T-cell (primary cell): ENCODE data around the gene ERC2. TPM values are rescaled to one million over a fixed set of nuclear protein-coding genes. Genes with fewer than 3 reads are reported as not detected.

Source experiments
- ATAC-seq, 4 experiments: fragments of 200-7000 bp in 3 of 4; fragments of 150-1000 bp in 1 of 4; cut with Tn5 transposase; replicated peaks in 1 of 4; 1 replicate in 3 of 4; 2 replicates in 1 of 4; pipeline ENCODE4 v1.10.0; 2021; ENCODE audit warnings: moderate library complexity in 3 of 4, mild to moderate bottlenecking in 2 of 4, moderate number of reproducible peaks in 1 of 4
- CTCF ChIA-PET, 2 donors: fragments of 300-600 bp; sonication (Branson Sonifier 250); formaldehyde crosslinking; loops; one replicate each; lab custom pipeline; 2022; ENCODE audit warnings: antibody characterized with exemption in 2 of 2; lab: Charles Lee
- POLR2A ChIA-PET, 2 donors: fragments of 300-600 bp; sonication (Branson Sonifier 250); formaldehyde crosslinking; loops; one replicate each; lab custom pipeline; 2022; ENCODE audit warnings: antibody characterized with exemption in 2 of 2; lab: Charles Lee
- DNase-seq, 35 experiments: peaks; one replicate each; pipeline versions ENCODE4 v3.0.0 to v3.0.0-alpha.2; 2013 to 2023
- H3K27ac ChIP-seq: one replicate; pipeline ENCODE4 v1.5.1; 2013; ENCODE audit warnings: low read length
- H3K27me3 ChIP-seq, 2 experiments: replicated peaks in 1 of 2; 1 replicate in 1 of 2; 2 replicates in 1 of 2; pipeline versions ENCODE4 v1.6.1 to v1.7.0; 2013; ENCODE audit warnings: low read length in 1 of 2, mixed read lengths in 1 of 2; ENCODE audit not compliant: control insufficient read depth in 2 of 2, insufficient read depth in 2 of 2; ENCODE audit errors: extremely low read depth in 1 of 2
- H3K36me3 ChIP-seq, 2 donors: 1 replicate in 1 of 2; 2 replicates in 1 of 2; pipeline versions ENCODE4 v1.6.1 to v1.7.0; 2013; ENCODE audit warnings: low read length in 1 of 2; ENCODE audit not compliant: control insufficient read depth in 2 of 2, insufficient read depth in 1 of 2; ENCODE audit errors: extremely low read depth in 1 of 2
- H3K4me1 ChIP-seq, 2 experiments: 1 replicate in 1 of 2; 2 replicates in 1 of 2; pipeline versions ENCODE4 v1.6.1 to v1.7.0; 2013; ENCODE audit warnings: low read length in 2 of 2, mixed read lengths in 1 of 2; ENCODE audit not compliant: insufficient read depth in 2 of 2, control insufficient read depth in 1 of 2; ENCODE audit errors: extremely low read depth in 1 of 2
- H3K4me3 ChIP-seq, 2 donors: 1 replicate in 1 of 2; 2 replicates in 1 of 2; pipeline versions ENCODE4 v1.5.1 to v1.7.0; 2013; ENCODE audit warnings: mild to moderate bottlenecking in 2 of 2, low read length in 1 of 2, moderate library complexity in 1 of 2; ENCODE audit not compliant: control insufficient read depth in 1 of 2; ENCODE audit errors: extremely low read depth in 1 of 2
- H3K9me3 ChIP-seq: 2 replicates; pipeline ENCODE4 v1.7.0; 2013
- H3K27ac Mint-ChIP-seq, 2 donors: one replicate each; pipeline ENCODE4 v1.8.0; 2020 to 2021; ENCODE audit warnings: mild to moderate bottlenecking in 2 of 2, mixed read lengths in 2 of 2
- H3K27me3 Mint-ChIP-seq, 2 donors: one replicate each; pipeline ENCODE4 v1.8.0; 2021 to 2022; ENCODE audit warnings: mixed read lengths in 2 of 2
- H3K36me3 Mint-ChIP-seq: one replicate; pipeline ENCODE4 v1.8.0; 2021; ENCODE audit warnings: mixed read lengths
- H3K4me1 Mint-ChIP-seq, 3 donors: one replicate each; pipeline ENCODE4 v1.8.0; 2020 to 2022; ENCODE audit warnings: mixed read lengths in 3 of 3, mild to moderate bottlenecking in 1 of 3
- H3K4me3 Mint-ChIP-seq, 3 donors: one replicate each; pipeline ENCODE4 v1.8.0; 2020 to 2022; ENCODE audit warnings: mild to moderate bottlenecking in 3 of 3, mixed read lengths in 3 of 3, moderate library complexity in 3 of 3
- H3K9me3 Mint-ChIP-seq, 3 donors: one replicate each; pipeline ENCODE4 v1.8.0; 2020 to 2022; ENCODE audit warnings: mixed read lengths in 3 of 3
- WGBS: methylation state at CpG from one replicate; pipeline ENCODE4 v1.1.5; 2013; ENCODE audit warnings: missing lambda C conversion rate; ENCODE audit not compliant: insufficient coverage; 5-methylcytosine and 5-hydroxymethylcytosine counted together
- total RNA-seq, 35 experiments: library from RNA in 6 of 35; stranded (reverse) in 6 of 35; fragments of 120-200 nt in 1 of 35; gene quantifications; one replicate each; pipeline versions ENCODE4 v1.2.1 to v1.2.4 and lab custom pipeline; 2013 to 2026

ERC2 gene
- total RNA-seq, 5 donors from 2014 or later (not counting 1 experiment from before 2014, with no cell fraction given) = not detected

GRCh38 chr3:55584030-55584429 lies 884.2 kb downstream of the ERC2 start:
- no peaks in the 10 kb centered on the region for H3K9me3 Mint-ChIP-seq
- no peaks in the 10 kb centered on the region for H3K4me1 Mint-ChIP-seq
- WGBS = 82% methylated on average over 3 of the region's 3 CpGs

GRCh38 chr3:55583475-55583874 lies 884.8 kb downstream of the ERC2 start:
- Histone ChIP-seq H3K27ac (no peak overlapping the region), H3K27me3 (no peaks in the 10 kb centered on the region), H3K4me1 (no peaks in the 10 kb centered on the region), H3K9me3 (no peaks in the 10 kb centered on the region), H3K36me3 (no peaks in the 10 kb centered on the region), H3K4me3 (no peak overlapping the region)
- Mint-ChIP-seq H3K4me1 (no peaks in the 10 kb centered on the region), H3K27me3 (no peaks in the 10 kb centered on the region), H3K9me3 (no peaks in the 10 kb centered on the region), H3K27ac (no peak overlapping the region), H3K36me3 (no peaks in the 10 kb centered on the region), H3K4me3 (no peak overlapping the region)
- WGBS = no CpG with 5 or more reads among the region's 3 CpGs
- no peak for DNase-seq
- ATAC-seq = no peak
- ChIA-PET CTCF (no interaction called here), POLR2A (interaction anchor here in 1 of 2 donors (0.8 kb wide), 1 partner anchor 956 kb away, joined by 3 read pairs; no protein-coding TSS in a partner anchor)

More at GRCh38 chr3:55584030-55584429, 884.2 kb downstream of the ERC2 start:
- Mint-ChIP-seq H3K4me3 (no peak overlapping the region), H3K27ac (no peak overlapping the region), H3K36me3 (no peaks in the 10 kb centered on the region), H3K27me3 (no peaks in the 10 kb centered on the region)
- Histone ChIP-seq H3K4me1 (no peaks in the 10 kb centered on the region), H3K27ac (no peak overlapping the region), H3K36me3 (no peaks in the 10 kb centered on the region), H3K9me3 (no peaks in the 10 kb centered on the region), H3K27me3 (no peaks in the 10 kb centered on the region), H3K4me3 (no peak overlapping the region)
- CTCF ChIA-PET = no interaction called here
- ATAC-seq (no peak), DNase-seq (no peak)
- POLR2A ChIA-PET = interaction anchor here in 1 of 2 donors (0.8 kb wide), 1 partner anchor 956 kb away, joined by 3 read pairs; no protein-coding TSS in a partner anchor

GRCh38 chr3:55579496-55579895 lies 888.8 kb downstream of the ERC2 start:
- no peaks in the 10 kb centered on the region for H3K27me3 ChIP-seq
- H3K4me1 ChIP-seq = no peaks in the 10 kb centered on the region
- Mint-ChIP-seq H3K4me3 (no peak overlapping the region), H3K36me3 (no peaks in the 10 kb centered on the region), H3K9me3 (no peaks in the 10 kb centered on the region), H3K27me3 (no peaks in the 10 kb centered on the region), H3K27ac (no peak overlapping the region), H3K4me1 (no peaks in the 10 kb centered on the region)
- DNase-seq = no peak
- H3K36me3 ChIP-seq = no peaks in the 10 kb centered on the region
- no peak for ATAC-seq
- no peak overlapping the region for H3K4me3 ChIP-seq
- no peak overlapping the region for H3K27ac ChIP-seq
- ChIA-PET POLR2A (interaction anchor here in 1 of 2 donors (0.5 kb wide), 1 partner anchor 244 kb away, joined by 3 read pairs; no protein-coding TSS in a partner anchor), CTCF (interaction anchor here in 1 of 2 donors (0.6 kb wide), 1 partner anchor 500 kb away, joined by 4 read pairs; no protein-coding TSS in a partner anchor)
- no peaks in the 10 kb centered on the region for H3K9me3 ChIP-seq
- 73% methylated on average over 8 of the region's 8 CpGs for WGBS

- ATAC-seq (no peak), DNase-seq (no peak)
- Histone ChIP-seq H3K36me3 (no peaks in the 10 kb centered on the region), H3K4me1 (no peaks in the 10 kb centered on the region), H3K27ac (no peak overlapping the region), H3K4me3 (no peak overlapping the region), H3K27me3 (no peaks in the 10 kb centered on the region), H3K9me3 (no peaks in the 10 kb centered on the region)
- no peak overlapping the region for H3K27ac Mint-ChIP-seq
- ChIA-PET CTCF (no interaction called here), POLR2A (no interaction called here)
- no peaks in the 10 kb centered on the region for H3K4me1 Mint-ChIP-seq
- H3K9me3 Mint-ChIP-seq = no peaks in the 10 kb centered on the region
- no peaks in the 10 kb centered on the region for H3K27me3 Mint-ChIP-seq
- 85% methylated on average over 15 of the region's 17 CpGs for WGBS
- H3K36me3 Mint-ChIP-seq = no peaks in the 10 kb centered on the region
- no peak overlapping the region for H3K4me3 Mint-ChIP-seq
Measured at GRCh38 chr3:55576621-55577388, 891.5 kb downstream of the ERC2 start.

DNA sequence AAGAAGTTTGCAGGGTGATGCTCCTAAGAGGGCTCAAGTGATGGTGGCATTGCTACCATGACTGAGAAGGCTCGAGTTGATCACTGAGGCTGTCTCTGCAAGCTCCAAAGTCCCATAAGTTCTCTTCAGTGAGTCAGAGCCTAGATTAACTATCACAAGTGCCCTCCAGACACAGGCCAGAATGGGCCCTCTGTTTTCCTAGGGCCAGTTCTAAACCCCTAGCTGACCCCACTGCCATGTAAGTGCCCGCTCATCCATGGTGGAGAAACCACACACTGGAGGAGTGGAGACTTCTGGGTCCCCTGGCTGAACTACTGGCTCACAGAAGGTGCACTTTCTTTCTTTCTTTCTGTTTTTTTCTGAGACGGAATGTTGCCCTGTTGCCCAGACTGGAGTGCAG lies 893.6 kb downstream of the ERC2 start:
- H3K9me3 Mint-ChIP-seq = no peaks in the 10 kb centered on the region
- CTCF ChIA-PET = no interaction called here
- H3K36me3 ChIP-seq = no peaks in the 10 kb centered on the region
- no peaks in the 10 kb centered on the region for H3K9me3 ChIP-seq
- H3K4me1 Mint-ChIP-seq = no peaks in the 10 kb centered on the region
- no peak overlapping the region for H3K4me3 ChIP-seq
- H3K4me3 Mint-ChIP-seq = no peak overlapping the region
- POLR2A ChIA-PET = no interaction called here
- H3K27me3 ChIP-seq = no peaks in the 10 kb centered on the region
- no peak for DNase-seq
- no peaks in the 10 kb centered on the region for H3K4me1 ChIP-seq
- no peak overlapping the region for H3K27ac ChIP-seq
- 67% methylated on average over 2 of the region's 3 CpGs for WGBS
- H3K27me3 Mint-ChIP-seq = no peaks in the 10 kb centered on the region
- no peak overlapping the region for H3K27ac Mint-ChIP-seq
- ATAC-seq = no peak
- no peaks in the 10 kb centered on the region for H3K36me3 Mint-ChIP-seq

DNA sequence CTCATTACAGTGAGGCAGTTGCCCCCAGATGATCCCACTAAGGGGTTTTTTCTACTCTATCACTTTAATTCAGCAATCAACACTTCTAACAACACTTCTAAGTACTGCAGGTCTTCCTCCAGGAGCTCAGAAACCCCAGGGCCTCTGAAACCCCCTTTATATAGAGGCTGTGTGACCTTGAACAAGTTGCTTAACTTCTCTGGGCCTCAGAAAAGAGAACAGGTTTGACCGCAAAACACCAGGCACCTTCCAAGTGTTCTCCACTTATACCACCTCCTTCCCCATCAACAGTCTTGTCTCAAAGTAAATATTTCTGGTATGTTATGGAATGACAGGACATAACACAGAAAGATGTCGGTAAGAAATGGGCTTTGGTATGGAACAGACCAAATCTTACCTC lies 895.5 kb downstream of the ERC2 start:
- Histone ChIP-seq H3K27me3 (no peaks in the 10 kb centered on the region), H3K9me3 (no peaks in the 10 kb centered on the region), H3K36me3 (no peaks in the 10 kb centered on the region), H3K4me1 (no peaks in the 10 kb centered on the region), H3K27ac (no peak overlapping the region), H3K4me3 (no peak overlapping the region)
- no CpG with 5 or more reads among the region's 2 CpGs for WGBS
- no peak for DNase-seq
- Mint-ChIP-seq H3K27me3 (no peaks in the 10 kb centered on the region), H3K9me3 (peaks cover 0 to 3% (median 0%) of the 10 kb centered on the region in 3 donors), H3K27ac (no peak overlapping the region), H3K4me3 (no peak overlapping the region), H3K36me3 (no peaks in the 10 kb centered on the region), H3K4me1 (no peaks in the 10 kb centered on the region)
- CTCF ChIA-PET = no interaction called here
- no peak for ATAC-seq
- POLR2A ChIA-PET = interaction anchor here in 1 of 2 donors (0.6 kb wide), 1 partner anchor 453 kb away, joined by 6 read pairs; no protein-coding TSS in a partner anchor
